H9 (cell line): ENCODE results near the gene NAGPA. TPM values are rescaled to one million over a fixed set of nuclear protein-coding genes. Genes with fewer than 3 reads are reported as not detected.

Experiments used
- DNase-seq: peaks from one replicate; pipeline ENCODE4 v3.0.0-alpha.2; 2017
- H2AFZ ChIP-seq: one replicate; pipeline ENCODE4 v1.6.1; 2013; ENCODE audit warnings: mild to moderate bottlenecking, low read length, control low read depth, moderate library complexity
- H2AK5ac ChIP-seq: 2 replicates; pipeline ENCODE4 v1.6.1; 2013; ENCODE audit warnings: low read length, control low read depth, mixed read lengths; ENCODE audit not compliant: insufficient read length
- H2BK120ac ChIP-seq: one replicate; pipeline ENCODE4 v1.6.1; 2013; ENCODE audit warnings: low read depth, mild to moderate bottlenecking, low read length, control low read depth, inconsistent platforms; ENCODE audit not compliant: poor library complexity, severe bottlenecking
- H2BK12ac ChIP-seq: 2 replicates; pipeline ENCODE4 v1.6.1; 2013; ENCODE audit warnings: low read length, control low read depth, mixed read lengths, low read depth; ENCODE audit not compliant: insufficient read length
- H2BK15ac ChIP-seq: 2 replicates; pipeline ENCODE4 v1.6.1; 2013; ENCODE audit warnings: low read depth, low read length, control low read depth
- H2BK20ac ChIP-seq: one replicate; pipeline ENCODE4 v1.6.1; 2013; ENCODE audit warnings: low read depth, mild to moderate bottlenecking, low read length, control low read depth, inconsistent platforms; ENCODE audit not compliant: poor library complexity, severe bottlenecking
- H2BK5ac ChIP-seq: 2 replicates; pipeline ENCODE4 v1.6.1; 2013; ENCODE audit warnings: low read length, control low read depth, mixed read lengths; ENCODE audit not compliant: insufficient read length
- H3K14ac ChIP-seq: 2 replicates; pipeline ENCODE4 v1.6.1; 2013; ENCODE audit warnings: low read length, control low read depth; ENCODE audit not compliant: insufficient read depth
- H3K18ac ChIP-seq: 2 replicates; pipeline ENCODE4 v1.6.1; 2013; ENCODE audit warnings: low read depth, mild to moderate bottlenecking, mixed read lengths, low read length, control low read depth; ENCODE audit not compliant: insufficient read length
- H3K23ac ChIP-seq: 2 replicates; pipeline ENCODE4 v1.6.1; 2013; ENCODE audit warnings: low read length, control low read depth, mixed read lengths, low read depth; ENCODE audit not compliant: insufficient read length
- H3K23me2 ChIP-seq: 2 replicates; pipeline ENCODE4 v1.6.1; 2013; ENCODE audit warnings: low read depth, mild to moderate bottlenecking, mixed read lengths, low read length, control low read depth; ENCODE audit not compliant: insufficient read length, poor library complexity, severe bottlenecking
- H3K27ac ChIP-seq: 2 replicates; pipeline ENCODE4 v1.5.1; 2013; ENCODE audit warnings: low read length, control low read depth, mixed read lengths, low read depth; ENCODE audit not compliant: insufficient read length
- H3K27me3 ChIP-seq: 2 replicates; pipeline ENCODE4 v1.6.1; 2013; ENCODE audit warnings: low read length, control low read depth, inconsistent platforms; ENCODE audit not compliant: insufficient read depth
- H3K4ac ChIP-seq: 2 replicates; pipeline ENCODE4 v1.6.1; 2013; ENCODE audit warnings: low read depth, mild to moderate bottlenecking, control low read depth, inconsistent platforms, low read length, moderate library complexity
- H3K4me1 ChIP-seq: 2 replicates; pipeline ENCODE4 v1.6.1; 2013; ENCODE audit warnings: low read length, control low read depth, inconsistent platforms; ENCODE audit not compliant: insufficient read depth
- H3K4me2 ChIP-seq: 2 replicates; pipeline ENCODE4 v1.6.1; 2013; ENCODE audit warnings: low read length, control low read depth, mixed read lengths; ENCODE audit not compliant: insufficient read length, insufficient read depth
- H3K56ac ChIP-seq: 2 replicates; pipeline ENCODE4 v1.6.1; 2013; ENCODE audit warnings: low read depth, mild to moderate bottlenecking, mixed read lengths, low read length, control low read depth; ENCODE audit not compliant: insufficient read length
- H3K79me1 ChIP-seq: 2 replicates; pipeline ENCODE4 v1.6.1; 2013; ENCODE audit warnings: low read depth, mild to moderate bottlenecking, moderate library complexity, low read length, control low read depth, inconsistent platforms; ENCODE audit not compliant: insufficient read depth, poor library complexity, severe bottlenecking
- H3K79me2 ChIP-seq: 2 replicates; pipeline ENCODE4 v1.6.1; 2013; ENCODE audit warnings: low read length, control low read depth, inconsistent platforms; ENCODE audit not compliant: insufficient read depth
- H3K9ac ChIP-seq: 2 replicates; pipeline ENCODE4 v1.6.1; 2013; ENCODE audit warnings: low read length, control low read depth, mixed read lengths; ENCODE audit not compliant: insufficient read length; ENCODE audit errors: extremely low read depth
- H3K9me3 ChIP-seq: one replicate; pipeline ENCODE4 v1.6.1; 2013; ENCODE audit warnings: low read depth, low read length, inconsistent platforms; ENCODE audit not compliant: control insufficient read depth
- H3T11ph ChIP-seq: one replicate; pipeline ENCODE4 v1.6.1; 2013; ENCODE audit warnings: mild to moderate bottlenecking, low read length, control low read depth, inconsistent platforms
- H4K20me1 ChIP-seq: one replicate; pipeline ENCODE4 v1.6.1; 2013; ENCODE audit not compliant: control insufficient read depth, insufficient read length, insufficient read depth
- H4K5ac ChIP-seq: 2 replicates; pipeline ENCODE4 v1.6.1; 2013; ENCODE audit warnings: low read depth, mild to moderate bottlenecking, mixed read lengths, low read length, control low read depth; ENCODE audit not compliant: insufficient read length
- H4K8ac ChIP-seq: replicated peaks from 2 replicates; pipeline ENCODE4 v1.6.1; 2013; ENCODE audit warnings: low read length, control low read depth, mixed read lengths, low read depth; ENCODE audit not compliant: insufficient read length
- H4K91ac ChIP-seq: 2 replicates; pipeline ENCODE4 v1.6.1; 2013; ENCODE audit warnings: low read depth, mild to moderate bottlenecking, moderate library complexity, mixed read lengths, low read length, control low read depth; ENCODE audit not compliant: insufficient read length
- H3K27ac Mint-ChIP-seq, 3 experiments: 2 replicates in 2 of 3; 3 replicates in 1 of 3; pipeline ENCODE4 v1.8.0; 2020 to 2021; ENCODE audit warnings: mixed read lengths in 3 of 3, mild to moderate bottlenecking in 1 of 3, moderate library complexity in 1 of 3
- H3K27me3 Mint-ChIP-seq: 2 replicates; pipeline ENCODE4 v1.8.0; 2021; ENCODE audit warnings: low read depth, mild to moderate bottlenecking, moderate library complexity, mixed read lengths
- H3K36me3 Mint-ChIP-seq, 3 experiments: 2 replicates in 2 of 3; 3 replicates in 1 of 3; pipeline ENCODE4 v1.8.0; 2020 to 2021; ENCODE audit warnings: low read depth in 3 of 3, mixed read lengths in 3 of 3; ENCODE audit not compliant: insufficient read depth in 1 of 3
- H3K4me1 Mint-ChIP-seq, 2 experiments: 2 replicates each; pipeline ENCODE4 v1.8.0; 2020; ENCODE audit warnings: mixed read lengths in 2 of 2
- H3K4me3 Mint-ChIP-seq, 2 experiments: 2 replicates in 1 of 2; 3 replicates in 1 of 2; pipeline ENCODE4 v1.8.0; 2020 to 2021; ENCODE audit warnings: mild to moderate bottlenecking in 2 of 2, mixed read lengths in 2 of 2, moderate library complexity in 1 of 2
- H3K9me3 Mint-ChIP-seq, 2 experiments: 2 replicates in 1 of 2; 3 replicates in 1 of 2; pipeline ENCODE4 v1.8.0; 2020; ENCODE audit warnings: mild to moderate bottlenecking in 2 of 2, mixed read lengths in 2 of 2, moderate library complexity in 1 of 2
- CTCF ChIP-seq: fragments of 200-600 bp; sonication (generic); conservative IDR thresholded peaks from 3 replicates; pipeline ENCODE4 v1.8.0; 2021; ENCODE audit warnings: antibody characterized with exemption, mild to moderate bottlenecking
- WGBS: extraction: QIAGEN DNeasy Blood & Tissue Kit; methylation state at CpG from one replicate; pipeline ENCODE4 v1.1.7; 2013; ENCODE audit warnings: missing lambda C conversion rate, low lambda C conversion rate, mixed read lengths; ENCODE audit not compliant: insufficient read length; ENCODE audit errors: extremely low coverage; 5-methylcytosine and 5-hydroxymethylcytosine counted together
- total RNA-seq: library from RNA; stranded (reverse); gene quantifications from 2 replicates; pipeline ENCODE4 v1.2.1, GENCODE V29; 2021

NAGPA gene
- total RNA-seq, 1 experiment from 2014 or later: 12.1 TPM

DNA sequence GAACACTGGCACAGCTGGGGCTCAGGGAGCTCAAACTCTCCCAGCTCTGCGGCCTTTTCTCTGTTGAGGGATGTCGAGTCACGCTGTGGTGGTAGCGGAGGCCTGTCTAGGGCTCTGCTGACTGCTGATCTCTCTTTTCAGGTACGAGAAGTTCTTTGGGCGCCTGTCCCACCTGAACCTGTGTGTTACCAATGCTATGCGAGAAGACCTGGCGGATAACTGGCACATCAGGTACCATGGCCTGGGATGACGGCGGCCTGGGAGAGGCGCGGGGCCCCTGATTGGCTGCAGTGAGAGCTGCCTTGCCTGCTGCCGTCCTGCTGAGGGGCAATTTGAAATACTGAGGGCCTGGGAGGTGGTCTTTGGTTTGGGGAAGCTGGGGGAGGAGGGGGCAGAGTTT is 43.6 kb upstream of the NAGPA start:
- peaks cover 4% of the 10 kb centered on the region for H3K79me1 ChIP-seq
- H4K5ac ChIP-seq: no peak overlapping the region
- no peak overlapping the region for H3K27ac Mint-ChIP-seq
- no peak overlapping the region for H2BK20ac ChIP-seq
- no peak for DNase-seq
- no peak overlapping the region for H2AFZ ChIP-seq
- WGBS: no CpG with 5 or more reads among the region's 13 CpGs
- H3K4ac ChIP-seq: no peak overlapping the region
- no peak overlapping the region for H4K91ac ChIP-seq
- H3K4me1 ChIP-seq: no peaks in the 10 kb centered on the region
- H2BK12ac ChIP-seq: no peak overlapping the region
- no peaks in the 10 kb centered on the region for H3K27me3 Mint-ChIP-seq
- no peaks in the 10 kb centered on the region for H3K27me3 ChIP-seq
- H2BK15ac ChIP-seq: no peak overlapping the region
- H3T11ph ChIP-seq: no peak overlapping the region
- H3K27ac ChIP-seq: no peak overlapping the region
- H4K20me1 ChIP-seq: no peaks in the 10 kb centered on the region
- H3K9me3 ChIP-seq: no peaks in the 10 kb centered on the region
- no peak overlapping the region for H2BK120ac ChIP-seq
- H3K9ac ChIP-seq: no peak overlapping the region
- H3K4me2 ChIP-seq: no peak overlapping the region
- no peak overlapping the region for H3K4me3 Mint-ChIP-seq
- TF ChIP-seq CTCF: no peak
- H3K23me2 ChIP-seq: peaks cover 3% of the 10 kb centered on the region
- H3K18ac ChIP-seq: no peak overlapping the region
- H3K14ac ChIP-seq: no peak overlapping the region
- no peak overlapping the region for H4K8ac ChIP-seq
- H2AK5ac ChIP-seq: no peak overlapping the region
- H3K9me3 Mint-ChIP-seq: no peaks in the 10 kb centered on the region
- H3K36me3 Mint-ChIP-seq: peaks cover 35 to 56% (median 55%) of the 10 kb centered on the region in 3 experiments; a peak in 6 of 7 replicates
- peaks cover 9 to 11% of the 10 kb centered on the region in 2 experiments for H3K4me1 Mint-ChIP-seq
- peaks cover 5% of the 10 kb centered on the region; the same call in 1 of the 2 replicates for H3K79me2 ChIP-seq
- no peak overlapping the region for H3K23ac ChIP-seq
- no peak overlapping the region for H2BK5ac ChIP-seq
- no peak overlapping the region for H3K56ac ChIP-seq
